ENCODE data around the gene TRMT5.
A peak's percentile ranks its signal among the peaks of the same experiment; 100 is the strongest.

Gene TRMT5, protein sequence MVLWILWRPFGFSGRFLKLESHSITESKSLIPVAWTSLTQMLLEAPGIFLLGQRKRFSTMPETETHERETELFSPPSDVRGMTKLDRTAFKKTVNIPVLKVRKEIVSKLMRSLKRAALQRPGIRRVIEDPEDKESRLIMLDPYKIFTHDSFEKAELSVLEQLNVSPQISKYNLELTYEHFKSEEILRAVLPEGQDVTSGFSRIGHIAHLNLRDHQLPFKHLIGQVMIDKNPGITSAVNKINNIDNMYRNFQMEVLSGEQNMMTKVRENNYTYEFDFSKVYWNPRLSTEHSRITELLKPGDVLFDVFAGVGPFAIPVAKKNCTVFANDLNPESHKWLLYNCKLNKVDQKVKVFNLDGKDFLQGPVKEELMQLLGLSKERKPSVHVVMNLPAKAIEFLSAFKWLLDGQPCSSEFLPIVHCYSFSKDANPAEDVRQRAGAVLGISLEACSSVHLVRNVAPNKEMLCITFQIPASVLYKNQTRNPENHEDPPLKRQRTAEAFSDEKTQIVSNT

DNA sequence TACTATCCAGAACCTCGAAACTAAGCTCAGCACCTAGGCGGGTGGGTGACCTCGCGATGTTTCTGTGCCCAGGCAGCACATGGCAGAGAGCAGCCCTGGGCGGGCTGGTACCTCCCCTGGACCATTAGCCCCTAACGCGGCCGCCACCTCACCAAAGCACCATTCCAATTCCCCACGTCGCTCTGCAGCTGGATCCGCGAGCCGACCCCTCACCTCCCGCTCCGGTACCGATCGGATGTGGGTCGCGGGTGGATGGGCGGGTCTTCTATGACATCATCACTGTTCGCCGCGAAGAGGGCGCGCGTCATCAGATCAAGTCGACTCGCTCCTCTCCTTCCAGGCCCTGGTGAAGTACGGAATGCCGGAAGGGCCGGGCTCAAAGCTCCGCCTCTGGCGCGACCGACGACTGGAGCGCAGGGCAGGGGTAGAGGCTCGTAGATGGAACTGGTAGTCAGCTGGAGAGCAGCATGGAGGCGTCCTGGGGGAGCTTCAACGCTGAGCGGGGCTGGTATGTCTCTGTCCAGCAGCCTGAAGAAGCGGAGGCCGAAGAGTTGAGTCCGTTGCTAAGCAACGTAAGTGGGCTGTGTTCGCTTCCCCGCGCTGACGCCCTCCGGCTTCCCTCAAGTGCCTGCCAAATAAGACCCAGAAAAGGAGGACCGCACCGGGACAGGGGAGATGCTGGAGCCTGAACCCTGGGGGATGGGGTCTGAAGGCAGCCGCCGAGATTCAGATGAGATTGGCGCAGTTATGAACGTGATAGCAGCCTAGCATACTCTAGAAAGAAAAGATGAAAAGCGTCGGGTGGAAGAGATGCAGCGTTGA is at the start of gene TRMT5, which contains the start of gene SLC38A6:
Gene TRMT5 (minus strand): TSS at position 269 of the 822 bp plus-strand sequence. CDS start 106 bp downstream, at position 163.
Gene SLC38A6 (plus strand): TSS at position 435 of the 822 bp plus-strand sequence. CDS start 33 bp downstream, at position 468.
- peak; percentile 86 for DNase-seq

DNA sequence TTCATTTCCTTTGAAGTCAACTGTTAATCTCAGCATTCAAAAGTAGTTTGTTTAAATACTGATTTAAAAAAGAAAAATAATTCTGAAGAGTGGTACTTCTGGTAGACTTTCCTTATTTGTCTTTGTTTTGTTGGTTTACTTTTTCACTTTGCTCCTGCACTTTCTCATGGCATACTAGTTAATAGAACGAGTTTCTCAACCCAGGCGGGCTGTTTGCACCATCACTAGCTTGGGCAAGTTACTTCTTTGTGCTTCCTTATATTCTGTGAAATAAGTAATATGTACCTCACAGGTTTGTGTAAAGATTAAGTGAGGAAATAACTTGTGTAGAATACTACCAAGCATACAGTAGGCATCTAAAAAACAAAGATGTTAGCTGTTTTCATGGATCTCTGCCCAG is 45.6 kb upstream of the TRMT5 start:
- DNase-seq, result no peak

DNA sequence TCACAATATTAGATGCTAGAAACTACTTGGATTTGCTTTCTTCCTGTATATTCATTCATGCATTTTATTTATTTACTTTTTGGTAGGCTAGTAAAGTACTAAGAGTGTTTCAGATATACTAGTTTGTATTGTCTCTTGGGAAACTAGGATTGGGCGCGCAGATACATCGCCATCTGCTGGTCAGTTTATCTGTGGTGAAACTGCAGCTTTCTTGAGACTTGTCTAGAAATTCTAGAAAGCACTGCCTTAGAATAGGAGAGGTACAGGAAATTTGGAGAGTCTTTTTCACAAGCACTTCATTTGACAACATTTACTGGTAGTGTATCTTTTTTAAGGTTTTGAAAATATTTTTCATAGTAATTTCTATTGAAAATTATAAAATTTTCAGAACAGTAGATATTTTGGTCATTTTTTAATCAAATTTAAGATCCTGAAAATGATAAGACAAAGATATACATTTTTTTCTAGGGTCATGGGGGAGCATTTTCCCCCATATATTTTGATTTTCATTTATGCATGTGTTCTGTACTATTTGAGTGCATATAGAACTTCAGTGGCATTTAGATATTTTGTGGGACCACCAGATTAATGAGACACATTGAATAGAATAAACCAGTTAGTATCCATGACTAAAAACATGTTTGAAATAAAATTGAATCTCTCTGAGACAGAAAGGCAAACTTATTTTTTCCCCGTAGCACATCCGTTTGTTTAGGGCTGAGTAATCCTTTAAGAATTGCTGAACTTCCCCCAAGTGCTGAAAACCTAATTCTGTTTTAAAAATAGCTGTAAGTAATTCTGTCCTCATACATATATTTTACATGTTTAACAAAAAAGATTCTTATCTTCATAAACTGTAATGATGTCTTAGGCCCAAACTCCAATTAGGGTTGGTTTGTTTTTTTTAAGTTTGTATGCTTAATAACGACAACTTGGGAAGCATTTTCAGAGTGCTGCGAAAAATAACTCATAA is 44.7 kb upstream of the TRMT5 start:
- peak; percentile 82 for DNase-seq

DNA sequence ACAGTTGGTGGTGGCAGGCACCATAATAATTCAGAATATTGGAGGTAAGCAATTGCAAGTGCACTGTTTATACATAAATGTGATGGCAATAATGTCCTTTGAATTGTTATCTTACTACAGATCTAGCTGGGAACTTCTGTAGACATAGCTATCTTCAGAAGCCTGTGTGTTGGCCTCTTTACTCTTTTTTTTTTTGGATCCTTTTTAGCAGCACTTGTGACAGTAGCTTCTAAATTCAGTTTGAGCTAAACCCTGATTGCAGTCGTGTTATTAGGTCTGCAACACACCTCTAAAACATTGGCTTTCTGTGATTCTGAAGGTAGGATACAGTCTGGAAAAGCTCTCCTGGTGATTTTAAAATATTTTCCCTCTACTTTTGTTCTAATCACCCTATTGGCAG is 38.7 kb upstream of the TRMT5 start:
- DNase-seq, result no peak

DNA sequence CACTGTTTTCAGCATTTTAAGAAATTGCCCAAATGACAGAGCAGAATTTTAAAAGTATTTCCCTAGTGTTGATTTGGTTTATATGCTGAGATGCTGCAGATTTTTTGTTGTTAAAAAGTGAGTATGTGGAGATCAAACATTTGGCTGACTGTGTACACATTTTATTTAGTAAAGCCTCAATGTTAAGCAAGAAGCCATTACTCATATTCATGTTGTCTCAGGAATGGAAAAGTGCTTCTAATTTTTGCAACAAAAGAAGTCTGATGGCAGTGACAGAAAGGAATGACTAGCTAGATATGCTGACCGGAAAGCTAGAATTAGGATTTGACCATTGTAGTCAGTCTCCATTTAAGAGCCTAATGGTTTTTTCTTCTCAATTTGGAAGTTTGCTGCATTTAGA is 22.7 kb upstream of the TRMT5 start:
- DNase-seq, result no peak

DNA sequence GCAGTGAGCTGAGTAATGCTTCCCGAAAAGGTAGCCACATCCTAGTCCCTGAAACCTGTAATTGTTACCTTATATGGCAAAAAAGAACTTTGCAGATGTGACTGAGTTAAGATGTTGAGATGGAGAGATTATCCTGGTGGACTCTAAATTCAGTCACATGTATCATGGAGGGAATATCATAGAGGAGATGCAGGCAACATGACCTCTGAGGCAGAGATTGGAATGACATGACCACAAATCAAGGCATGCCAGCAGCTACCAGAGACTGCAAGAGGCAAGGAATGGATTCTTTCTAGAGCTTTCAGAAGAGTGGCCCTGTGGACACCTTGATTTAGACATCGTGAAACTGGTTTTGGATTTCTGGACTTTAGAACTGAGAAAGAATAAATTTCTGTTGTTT is 18.7 kb upstream of the TRMT5 start:
- DNase-seq, result no peak

DNA sequence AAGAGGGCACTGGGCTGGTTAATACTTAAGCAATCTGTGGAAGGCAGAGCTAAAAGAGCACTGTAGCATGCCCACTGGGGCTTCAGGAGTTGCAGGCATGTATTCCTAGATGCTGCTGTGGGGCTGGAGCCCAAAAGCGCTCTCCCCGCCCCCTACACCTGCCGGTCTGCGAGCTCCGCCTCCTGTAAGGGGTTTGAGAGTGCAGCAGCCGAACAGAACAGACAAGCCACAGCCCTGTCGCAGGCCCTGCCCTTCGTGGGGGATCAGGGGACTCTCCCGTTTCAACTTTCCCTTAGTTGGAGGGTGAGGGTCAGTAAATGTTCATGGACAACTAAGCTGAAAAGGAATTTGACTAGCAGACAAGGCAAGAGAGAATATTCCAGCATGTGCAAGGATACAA is 17.7 kb upstream of the TRMT5 start:
- no peak for DNase-seq

DNA sequence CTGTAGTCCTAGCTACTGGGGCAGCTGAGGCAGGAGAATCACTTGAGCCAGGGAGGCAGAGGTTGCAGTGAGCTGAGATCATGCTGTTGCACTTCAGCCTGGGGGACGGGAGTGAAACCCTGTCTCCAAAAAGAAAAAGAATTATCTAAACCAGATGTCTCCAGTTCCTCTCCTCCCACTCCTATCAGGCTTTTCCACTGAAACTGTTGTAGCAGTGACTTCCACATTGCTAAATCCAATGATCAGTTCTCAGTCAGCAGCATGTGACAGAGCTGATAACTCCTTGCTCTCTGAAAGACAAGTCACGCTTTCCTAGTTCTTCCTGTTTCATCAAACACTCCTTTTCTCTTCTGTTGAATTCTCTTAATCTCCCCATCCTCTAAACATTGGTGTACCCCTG is 8.7 kb upstream of the TRMT5 start:
- DNase-seq, result no peak

DNA sequence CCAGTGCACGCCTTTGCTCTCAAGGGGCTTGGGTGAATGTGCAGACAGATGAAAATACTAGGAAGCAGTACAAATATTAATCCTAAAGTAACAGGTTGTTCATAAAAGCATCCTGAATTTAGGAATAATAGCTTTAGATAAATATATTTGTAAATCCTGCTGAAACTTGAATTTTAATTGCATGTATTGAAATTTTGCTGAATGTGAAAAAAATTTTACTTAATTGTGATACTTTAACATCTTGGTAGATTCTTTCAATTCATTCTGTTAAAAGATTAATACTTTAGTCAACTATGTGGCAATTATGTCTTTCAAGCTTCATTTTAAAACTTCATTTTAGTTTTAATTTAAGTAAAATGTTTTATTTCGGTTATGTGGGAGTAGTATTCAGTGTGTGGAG is 5.6 kb upstream of the TRMT5 start:
- no peak for DNase-seq

DNA sequence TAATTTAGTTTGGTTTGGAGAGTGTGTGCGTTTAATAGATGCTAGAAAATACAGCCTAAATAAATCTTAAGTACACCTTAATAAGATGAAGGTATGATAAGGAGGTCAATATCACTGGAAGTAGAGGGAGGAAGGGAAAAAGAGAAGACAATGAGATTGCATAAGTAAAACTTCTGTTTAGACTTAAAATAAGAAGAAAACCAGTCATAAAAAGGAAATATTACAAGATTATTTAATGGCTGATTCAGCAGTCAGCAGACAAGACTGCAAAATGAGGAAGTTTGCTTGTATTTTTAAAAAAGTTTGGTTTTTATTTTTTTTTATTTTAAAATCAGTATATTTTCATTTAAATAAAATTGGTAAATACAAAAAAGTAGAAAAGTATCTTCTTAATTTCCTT is 3.3 kb upstream of the TRMT5 start:
- no peak for DNase-seq

DNA sequence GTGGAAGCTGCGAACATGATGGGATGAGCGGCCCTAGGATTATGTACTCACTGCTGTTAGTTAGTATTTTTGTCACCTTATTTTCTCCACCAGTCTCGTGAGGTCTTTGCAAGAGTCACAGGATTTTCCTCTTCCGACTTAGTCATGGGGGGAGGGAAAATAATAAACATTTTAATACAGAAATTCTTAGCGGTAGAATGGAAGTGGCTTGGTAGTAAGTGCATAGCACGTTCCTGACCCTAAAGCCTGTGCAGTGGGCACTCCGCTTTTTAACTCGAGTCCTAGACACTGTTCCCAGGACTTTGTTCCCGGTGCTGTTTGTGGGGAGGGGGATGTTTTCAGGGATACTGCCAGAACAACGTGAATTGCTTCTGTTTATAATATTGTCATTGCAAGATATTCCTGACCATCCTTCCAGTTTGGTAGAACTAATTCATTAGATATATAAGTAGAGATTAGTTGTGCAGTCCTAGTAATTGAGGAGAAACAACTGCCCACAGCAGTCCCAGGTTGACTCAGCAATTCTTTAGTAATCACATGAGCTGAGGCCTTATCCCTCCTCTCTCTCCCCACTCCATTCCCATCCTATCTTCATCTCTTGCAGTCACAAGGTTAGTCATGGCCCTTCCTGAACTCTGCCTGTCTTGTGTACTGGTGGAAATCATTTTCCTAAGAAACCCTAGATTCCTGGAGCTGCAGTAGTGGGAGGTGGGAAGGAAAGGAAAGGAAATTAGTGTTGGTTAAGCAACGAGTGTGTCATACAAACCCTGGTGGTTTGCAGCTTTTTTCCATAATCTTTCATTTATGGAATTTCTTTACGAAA is 965 bp upstream of the TRMT5 start:
- DNase-seq, result no peak

DNA sequence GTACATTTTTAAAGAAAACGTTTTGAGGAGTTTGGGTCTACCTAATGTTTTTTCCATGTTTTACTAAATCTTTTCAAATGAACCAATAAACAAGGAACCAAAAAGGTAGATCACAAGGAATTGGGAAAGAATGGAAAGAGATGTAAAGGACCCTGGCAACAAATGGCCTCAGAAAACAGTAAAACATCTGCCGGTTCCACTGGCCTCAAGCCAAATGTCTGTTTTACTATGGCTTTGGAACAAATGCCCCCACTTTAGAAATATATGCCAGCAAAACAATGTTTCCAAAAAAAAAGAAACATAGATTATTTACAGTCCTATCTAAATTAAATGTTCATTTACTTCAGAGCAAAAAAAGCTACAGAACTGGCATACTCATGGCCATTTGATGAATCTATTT is 3.0 kb downstream of the TRMT5 start:
- DNase-seq, result no peak

DNA sequence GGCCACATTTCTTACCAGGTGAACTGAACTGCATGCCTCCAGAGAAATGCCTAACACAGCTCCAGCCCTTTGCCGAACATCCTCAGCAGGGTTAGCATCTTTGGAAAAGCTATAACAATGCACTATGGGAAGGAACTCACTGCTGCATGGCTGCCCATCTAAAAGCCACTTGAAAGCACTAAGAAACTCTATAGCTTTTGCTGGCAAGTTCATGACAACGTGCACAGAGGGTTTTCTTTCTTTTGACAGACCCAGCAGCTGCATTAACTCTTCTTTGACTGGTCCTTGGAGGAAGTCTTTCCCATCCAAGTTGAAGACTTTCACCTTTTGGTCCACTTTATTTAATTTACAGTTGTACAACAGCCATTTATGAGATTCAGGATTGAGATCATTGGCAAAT is 5.3 kb downstream of the TRMT5 start:
- no peak for DNase-seq

DNA sequence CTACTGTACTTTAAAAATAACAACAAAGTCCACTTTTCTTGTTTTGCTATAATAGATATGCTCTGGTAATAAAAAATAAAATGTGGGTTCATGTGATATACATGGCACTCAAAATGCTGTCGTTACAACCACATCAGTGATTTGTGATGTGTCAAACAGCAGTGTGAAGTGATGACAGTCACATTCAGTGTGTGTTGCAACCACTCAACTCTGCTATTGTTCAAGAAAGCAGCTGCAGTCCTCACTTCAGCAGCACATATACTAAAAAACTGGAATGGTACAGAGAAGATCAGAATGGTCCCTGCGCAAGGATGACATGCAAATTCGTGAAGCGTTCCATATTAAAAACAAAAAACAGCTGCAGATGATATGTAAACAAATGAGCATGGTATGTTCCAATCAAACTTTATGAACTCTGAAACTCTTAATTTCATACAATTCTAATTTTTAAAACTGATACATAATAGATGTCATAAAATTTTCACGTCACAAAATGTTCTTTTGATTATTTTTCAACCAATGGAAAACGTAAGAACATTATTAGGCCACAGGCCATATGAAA is 6.7 kb downstream of the TRMT5 start:
- peak; percentile 13 for DNase-seq

DNA sequence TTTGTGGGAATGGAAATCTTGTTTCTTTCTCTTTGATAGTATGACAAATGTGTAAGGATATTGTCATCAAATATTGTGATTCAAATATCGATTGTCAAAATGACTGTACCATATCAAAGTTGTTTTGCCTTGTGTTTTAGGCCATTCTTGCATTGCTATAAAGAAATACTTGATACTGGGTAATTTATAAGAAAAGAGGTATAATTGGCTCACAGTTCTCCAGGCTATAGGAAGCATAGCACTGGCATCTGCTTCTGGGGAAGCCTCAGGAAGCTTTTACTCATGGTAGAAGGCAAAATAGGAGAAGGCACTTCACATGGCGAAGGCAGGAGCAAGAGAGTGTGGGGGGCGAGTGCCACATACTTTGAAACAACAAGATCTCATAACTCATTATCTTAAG is 7.8 kb downstream of the TRMT5 start:
- no peak for DNase-seq

DNA sequence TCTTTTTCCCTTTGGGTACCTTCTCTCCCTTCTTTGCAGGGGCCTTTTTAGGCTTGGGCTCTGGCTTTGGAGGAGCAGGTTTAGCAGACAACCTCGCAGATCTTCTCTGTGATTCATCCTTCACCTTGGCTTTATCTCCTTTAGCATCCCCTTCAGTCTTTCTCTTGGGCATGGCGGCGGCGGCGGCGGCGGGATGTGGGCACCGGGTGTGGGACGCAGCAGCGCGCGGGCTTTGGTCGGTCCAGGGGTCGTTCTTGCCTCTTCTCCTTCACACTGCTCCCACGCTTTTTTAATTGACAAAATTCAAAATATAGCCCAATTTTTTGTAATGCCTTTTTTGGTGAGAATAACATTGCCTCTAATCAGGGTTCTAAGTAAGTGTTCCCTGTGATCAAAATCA is 8.6 kb downstream of the TRMT5 start:
- no peak for DNase-seq

DNA sequence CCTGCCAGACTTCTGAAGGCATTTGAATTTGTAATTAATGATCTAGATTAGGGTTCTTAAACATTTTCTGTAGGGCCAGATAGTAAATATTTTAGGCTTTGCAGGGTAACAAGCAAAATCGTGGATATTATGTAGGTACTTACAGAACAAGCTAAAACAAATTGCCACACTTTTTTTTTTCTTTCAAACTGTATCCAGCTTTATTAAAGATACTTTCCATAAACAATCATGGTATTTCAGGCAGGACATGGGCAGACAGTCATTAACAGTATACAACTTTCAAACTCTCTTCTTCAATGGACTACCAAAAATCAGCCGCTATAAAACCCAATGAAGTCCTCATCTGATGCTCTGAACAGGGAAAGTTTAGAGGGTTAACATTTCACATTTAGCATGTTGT is 9.6 kb downstream of the TRMT5 start:
- no peak for DNase-seq

DNA sequence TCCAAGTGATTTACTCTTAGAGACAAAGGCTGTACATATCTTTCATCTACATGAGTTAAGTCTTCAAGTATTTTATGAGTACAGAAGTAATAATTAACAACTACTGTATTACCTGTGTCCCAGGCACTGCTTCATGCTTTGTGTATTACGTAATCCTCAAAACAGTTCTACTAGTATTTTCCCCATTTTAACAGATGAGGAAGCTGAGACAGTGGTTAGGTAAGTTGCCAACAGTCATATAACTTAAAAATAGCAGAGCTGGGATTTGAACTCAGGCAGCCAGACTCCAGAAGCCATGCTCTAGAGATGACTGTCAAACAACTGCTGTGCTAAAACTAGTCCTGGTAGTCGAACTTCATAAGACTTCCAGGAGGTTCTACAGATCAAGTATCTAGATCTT is 10.7 kb downstream of the TRMT5 start:
- no peak for DNase-seq

DNA sequence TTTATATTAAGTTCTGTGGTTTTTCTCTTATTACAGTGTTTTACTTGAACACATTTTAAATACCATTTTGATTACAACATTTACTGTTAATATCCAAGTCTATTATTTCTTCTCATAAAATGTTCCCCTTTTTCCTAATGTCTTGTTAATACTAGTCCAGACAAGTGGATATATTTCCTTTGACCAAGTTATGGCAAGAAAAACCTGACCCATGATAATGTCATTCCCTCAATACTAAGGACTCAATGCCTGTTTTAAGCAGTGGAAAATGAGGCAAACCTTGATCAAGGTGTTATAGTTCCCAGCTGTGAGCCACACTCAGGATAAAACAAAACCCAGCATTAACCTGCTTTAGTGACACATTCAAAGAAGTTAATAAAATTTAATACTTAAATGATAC is 12.2 kb downstream of the TRMT5 start:
- no peak for DNase-seq

DNA sequence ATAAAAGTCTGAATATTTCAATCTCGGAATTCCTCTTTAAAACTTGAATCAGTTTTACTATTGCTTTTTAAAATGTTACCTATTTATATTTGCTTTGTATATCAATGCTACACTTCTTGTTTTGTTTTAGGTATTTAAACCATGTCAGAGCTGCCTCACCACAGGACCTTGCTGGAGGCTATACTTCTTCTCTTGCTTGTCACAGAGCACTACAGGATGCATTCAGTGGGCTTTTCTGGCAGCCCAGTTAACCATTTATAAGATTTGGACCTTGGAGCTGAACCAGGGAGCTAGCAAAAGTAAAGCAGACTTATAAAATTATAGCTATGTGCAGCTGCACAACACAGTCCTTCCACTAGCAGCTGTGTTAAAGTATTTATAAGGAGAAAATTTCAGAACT is 12.8 kb downstream of the TRMT5 start:
- DNase-seq, result no peak

DNA sequence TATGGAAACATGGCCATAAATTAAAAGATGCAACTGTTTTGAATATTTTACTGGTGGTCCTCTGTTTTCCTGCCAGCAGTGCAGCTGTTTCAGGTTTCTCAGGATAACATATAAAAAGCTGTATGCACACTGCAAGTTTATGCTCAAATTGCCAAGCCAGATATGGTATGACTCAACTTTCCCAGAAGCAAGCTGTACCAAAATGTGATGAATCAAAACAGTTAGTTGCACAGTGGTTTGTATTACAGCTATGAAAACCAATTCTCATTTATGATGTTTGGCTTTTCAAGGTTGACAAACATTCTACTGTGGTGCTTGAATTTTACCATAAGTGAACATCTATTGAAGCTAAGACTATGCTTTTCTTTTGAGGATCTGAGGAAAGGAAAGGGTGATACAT is 15.5 kb downstream of the TRMT5 start:
- no peak for DNase-seq
